Thymus (tissue), 11 donors: ENCODE results near the gene EBF4. TPM values are rescaled to one million over a fixed set of nuclear protein-coding genes. Genes with fewer than 3 reads are reported as not detected.

ENCODE experiments used
- DNase-seq, 9 donors: peaks; one replicate each; pipeline ENCODE4 v3.0.0-alpha.2; 2013; ENCODE audit warnings: low spot score in 9 of 9, low read depth in 6 of 9, missing footprints in 1 of 9
- H3K27ac ChIP-seq, 2 donors: one replicate each; pipeline ENCODE4 v1.5.1; 2013; ENCODE audit warnings: control low read depth in 1 of 2, low read depth in 1 of 2, low read length in 1 of 2, mild to moderate bottlenecking in 1 of 2, moderate library complexity in 1 of 2
- H3K27me3 ChIP-seq, 2 donors: one replicate each; pipeline ENCODE4 v1.5.1; 2013; ENCODE audit warnings: low read length in 1 of 2; ENCODE audit not compliant: control insufficient read depth in 2 of 2, insufficient read depth in 1 of 2
- H3K36me3 ChIP-seq, 2 donors: one replicate each; pipeline ENCODE4 v1.5.1; 2013; ENCODE audit warnings: low read length in 1 of 2, mild to moderate bottlenecking in 1 of 2, moderate library complexity in 1 of 2; ENCODE audit not compliant: control insufficient read depth in 2 of 2, insufficient read depth in 2 of 2
- H3K4me1 ChIP-seq, 2 donors: one replicate each; pipeline ENCODE4 v1.5.1; 2013; ENCODE audit warnings: low read length in 2 of 2; ENCODE audit not compliant: control insufficient read depth in 2 of 2, insufficient read depth in 2 of 2
- H3K4me3 ChIP-seq, 2 donors: one replicate each; pipeline ENCODE4 v1.5.1; 2013; ENCODE audit warnings: low read length in 2 of 2, control low read depth in 1 of 2, mild to moderate bottlenecking in 1 of 2
- H3K9me3 ChIP-seq, 2 donors: one replicate each; pipeline ENCODE4 v1.5.1; 2013; ENCODE audit warnings: low read length in 1 of 2, mild to moderate bottlenecking in 1 of 2; ENCODE audit not compliant: control insufficient read depth in 2 of 2, insufficient read depth in 1 of 2
- WGBS: extraction: QIAGEN DNeasy Blood & Tissue Kit; methylation state at CpG from one replicate; pipeline ENCODE4 v1.1.7; 2013; 5-methylcytosine and 5-hydroxymethylcytosine counted together
- polyA plus RNA-seq: library from polyadenylated mRNA; stranded (reverse); fragments of 200-250 nt; gene quantifications from one replicate; pipeline ENCODE4 v1.2.3, GENCODE V29; 2013
- total RNA-seq: library from RNA; stranded (reverse); fragments of 120-200 nt; gene quantifications from one replicate; pipeline ENCODE4 v1.2.4, GENCODE V29; 2013
- donor health status: healthy.

EBF4 gene
- total and polyA plus RNA-seq, 2 donors = 2.9 to 9.9 TPM

- no peaks in the 10 kb centered on the region for H3K36me3 ChIP-seq
- no peak overlapping the region for H3K27ac ChIP-seq
- DNase-seq = no peak
- no peak overlapping the region for H3K4me3 ChIP-seq
- H3K9me3 ChIP-seq = no peaks in the 10 kb centered on the region
- WGBS = 94% methylated on average over 14 of the region's 14 CpGs
- peaks cover 0 to 56% of the 10 kb centered on the region in 2 donors for H3K27me3 ChIP-seq
- no peaks in the 10 kb centered on the region for H3K4me1 ChIP-seq
Measured at GRCh38 chr20:2705931-2706645, 13.5 kb downstream of the EBF4 start.

- Histone ChIP-seq H3K27ac (no peak overlapping the region), H3K36me3 (no peaks in the 10 kb centered on the region), H3K9me3 (no peaks in the 10 kb centered on the region), H3K4me1 (no peaks in the 10 kb centered on the region), H3K4me3 (no peak overlapping the region), H3K27me3 (peaks cover 0 to 49% of the 10 kb centered on the region in 2 donors)
- DNase-seq = peak in 1 of 9 donors; percentile 26
- WGBS = 56% methylated on average over 6 of the region's 6 CpGs
Measured at GRCh38 chr20:2706688-2707352, 14.2 kb downstream of the EBF4 start.

- DNase-seq = no peak
- peaks cover 0 to 48% of the 10 kb centered on the region in 2 donors for H3K27me3 ChIP-seq
- no peaks in the 10 kb centered on the region for H3K36me3 ChIP-seq
- H3K9me3 ChIP-seq = no peaks in the 10 kb centered on the region
- H3K4me1 ChIP-seq = no peaks in the 10 kb centered on the region
- 92% methylated on average over 12 of the region's 12 CpGs for WGBS
- H3K27ac ChIP-seq = no peak overlapping the region
- no peak overlapping the region for H3K4me3 ChIP-seq
Measured at GRCh38 chr20:2707353-2708072, 14.9 kb downstream of the EBF4 start.

- H3K27me3 ChIP-seq = peaks cover 0 to 46% of the 10 kb centered on the region in 2 donors
- no peak overlapping the region for H3K27ac ChIP-seq
- 100% methylated on average over 5 of the region's 5 CpGs for WGBS
- H3K4me3 ChIP-seq = no peak overlapping the region
- H3K4me1 ChIP-seq = no peaks in the 10 kb centered on the region
- no peak for DNase-seq
- H3K36me3 ChIP-seq = no peaks in the 10 kb centered on the region
- H3K9me3 ChIP-seq = no peaks in the 10 kb centered on the region
Measured at GRCh38 chr20:2708073-2708415, 15.5 kb downstream of the EBF4 start.

- peaks cover 0 to 47% of the 10 kb centered on the region in 2 donors for H3K27me3 ChIP-seq
- 94% methylated on average over 9 of the region's 9 CpGs for WGBS
- no peaks in the 10 kb centered on the region for H3K9me3 ChIP-seq
- H3K27ac ChIP-seq = no peak overlapping the region
- no peaks in the 10 kb centered on the region for H3K4me1 ChIP-seq
- H3K4me3 ChIP-seq = no peak overlapping the region
- no peak for DNase-seq
- no peaks in the 10 kb centered on the region for H3K36me3 ChIP-seq
Measured at GRCh38 chr20:2708665-2709064, 16.1 kb downstream of the EBF4 start.

GRCh38 chr20:2709205-2709981 lies 16.8 kb downstream of the EBF4 start:
- Histone ChIP-seq H3K36me3 (no peaks in the 10 kb centered on the region), H3K4me3 (no peak overlapping the region), H3K27ac (no peak overlapping the region), H3K4me1 (no peaks in the 10 kb centered on the region), H3K27me3 (peaks cover 0 to 50% of the 10 kb centered on the region in 2 donors), H3K9me3 (no peaks in the 10 kb centered on the region)
- no peak for DNase-seq
- WGBS = 83% methylated on average over 17 of the region's 17 CpGs

- Histone ChIP-seq H3K9me3 (no peaks in the 10 kb centered on the region), H3K27ac (no peak overlapping the region), H3K27me3 (peaks cover 0 to 21% of the 10 kb centered on the region in 2 donors), H3K36me3 (no peaks in the 10 kb centered on the region), H3K4me3 (no peak overlapping the region), H3K4me1 (no peaks in the 10 kb centered on the region)
- 20% methylated on average over 3 of the region's 3 CpGs for WGBS
- DNase-seq = peak in 1 of 9 donors; percentile 35
Measured at GRCh38 chr20:2713285-2713684, 20.7 kb downstream of the EBF4 start.

- WGBS = 18% methylated on average over 6 of the region's 6 CpGs
- Histone ChIP-seq H3K4me1 (no peaks in the 10 kb centered on the region), H3K27me3 (peaks cover 0 to 16% of the 10 kb centered on the region in 2 donors), H3K9me3 (no peaks in the 10 kb centered on the region), H3K4me3 (no peak overlapping the region), H3K36me3 (no peaks in the 10 kb centered on the region), H3K27ac (no peak overlapping the region)
- no peak for DNase-seq
Measured at GRCh38 chr20:2729251-2729713, 36.7 kb downstream of the EBF4 start.
